Measurements from ENCODE around the gene MFGE8. TPM values are rescaled to one million over a fixed set of nuclear protein-coding genes. Genes with fewer than 3 reads are reported as not detected.

MFGE8 gene
- total RNA-seq, 2 experiments from 2014 or later, result 29.0 to 34.0 TPM

DNA sequence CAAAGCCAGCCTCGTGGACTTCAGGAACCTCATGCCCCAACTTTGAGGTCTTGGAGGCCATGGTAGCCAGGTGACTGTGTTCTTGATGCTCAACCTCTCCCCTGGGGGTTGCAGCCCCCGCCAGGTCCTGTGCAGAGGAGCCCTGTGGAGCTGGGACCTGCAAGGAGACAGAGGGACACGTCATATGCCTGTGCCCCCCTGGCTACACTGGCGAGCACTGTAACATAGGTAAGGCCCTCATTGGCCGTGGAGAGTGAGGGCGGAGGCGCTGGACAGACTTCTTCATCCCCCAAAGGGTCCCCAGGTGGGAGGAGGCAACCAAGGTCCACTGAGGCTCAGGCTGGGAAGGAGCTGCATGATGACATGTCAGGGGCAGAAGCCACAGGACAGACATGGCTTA, 53.0 kb downstream of the MFGE8 start:
- H3K27ac Mint-ChIP-seq, result no peak overlapping the region
- H3K36me3 Mint-ChIP-seq (ENCODE audit: low read depth), result no peaks in the 10 kb centered on the region
- no peaks in the 10 kb centered on the region for H3K4me1 Mint-ChIP-seq (ENCODE audit: low read depth)
- H3K27me3 Mint-ChIP-seq, result no peaks in the 10 kb centered on the region
- POLR2A ChIA-PET, result no interaction called here
- TF ChIP-seq, protein P1, sequence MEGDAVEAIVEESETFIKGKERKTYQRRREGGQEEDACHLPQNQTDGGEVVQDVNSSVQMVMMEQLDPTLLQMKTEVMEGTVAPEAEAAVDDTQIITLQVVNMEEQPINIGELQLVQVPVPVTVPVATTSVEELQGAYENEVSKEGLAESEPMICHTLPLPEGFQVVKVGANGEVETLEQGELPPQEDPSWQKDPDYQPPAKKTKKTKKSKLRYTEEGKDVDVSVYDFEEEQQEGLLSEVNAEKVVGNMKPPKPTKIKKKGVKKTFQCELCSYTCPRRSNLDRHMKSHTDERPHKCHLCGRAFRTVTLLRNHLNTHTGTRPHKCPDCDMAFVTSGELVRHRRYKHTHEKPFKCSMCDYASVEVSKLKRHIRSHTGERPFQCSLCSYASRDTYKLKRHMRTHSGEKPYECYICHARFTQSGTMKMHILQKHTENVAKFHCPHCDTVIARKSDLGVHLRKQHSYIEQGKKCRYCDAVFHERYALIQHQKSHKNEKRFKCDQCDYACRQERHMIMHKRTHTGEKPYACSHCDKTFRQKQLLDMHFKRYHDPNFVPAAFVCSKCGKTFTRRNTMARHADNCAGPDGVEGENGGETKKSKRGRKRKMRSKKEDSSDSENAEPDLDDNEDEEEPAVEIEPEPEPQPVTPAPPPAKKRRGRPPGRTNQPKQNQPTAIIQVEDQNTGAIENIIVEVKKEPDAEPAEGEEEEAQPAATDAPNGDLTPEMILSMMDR (IDR thresholded peaks at IDR 0.05), result no peak
- H3K4me3 Mint-ChIP-seq, result no peak overlapping the region
- DNase-seq, result no peak
- intact Hi-C loops (cut with micrococcal nuclease), result no loop called here
- no peaks in the 10 kb centered on the region for H3K9me3 Mint-ChIP-seq
- ATAC-seq, result no peak
- CTCF ChIA-PET, result interaction anchor here (2.3 kb wide), 1 partner anchor 18 kb away, joined by 13 read pairs; no protein-coding TSS in a partner anchor

DNA sequence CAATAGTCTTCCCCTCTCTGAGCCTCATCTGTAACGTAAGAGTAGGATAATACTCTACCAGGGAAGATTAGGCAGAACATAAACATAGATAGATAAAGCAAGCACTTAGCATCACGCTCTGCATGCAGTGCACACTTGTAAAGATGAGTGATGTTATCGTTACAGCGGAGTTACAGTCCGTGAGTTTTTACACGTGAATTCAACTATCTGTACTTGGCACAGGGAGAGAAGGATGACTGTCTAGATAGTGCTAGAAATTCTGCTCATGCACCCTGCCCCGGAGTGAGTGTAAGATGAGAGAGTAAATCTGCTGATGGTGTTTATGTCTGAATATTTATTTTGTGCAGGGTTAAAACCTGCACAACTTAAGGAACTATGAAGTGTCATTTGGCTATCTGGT, 53.6 kb downstream of the MFGE8 start:
- intact Hi-C loops (cut with micrococcal nuclease), result no loop called here
- Mint-ChIP-seq H3K4me1 (ENCODE audit: low read depth) (no peaks in the 10 kb centered on the region), H3K4me3 (no peak overlapping the region), H3K27me3 (no peaks in the 10 kb centered on the region), H3K9me3 (peaks cover 6% of the 10 kb centered on the region), H3K36me3 (ENCODE audit: low read depth) (no peaks in the 10 kb centered on the region), H3K27ac (no peak overlapping the region)
- DNase-seq (no peak), ATAC-seq (no peak)
- ChIA-PET POLR2A (no interaction called here), CTCF (no interaction called here)
- TF ChIP-seq, protein P1 (IDR thresholded peaks at IDR 0.05), result no peak

DNA sequence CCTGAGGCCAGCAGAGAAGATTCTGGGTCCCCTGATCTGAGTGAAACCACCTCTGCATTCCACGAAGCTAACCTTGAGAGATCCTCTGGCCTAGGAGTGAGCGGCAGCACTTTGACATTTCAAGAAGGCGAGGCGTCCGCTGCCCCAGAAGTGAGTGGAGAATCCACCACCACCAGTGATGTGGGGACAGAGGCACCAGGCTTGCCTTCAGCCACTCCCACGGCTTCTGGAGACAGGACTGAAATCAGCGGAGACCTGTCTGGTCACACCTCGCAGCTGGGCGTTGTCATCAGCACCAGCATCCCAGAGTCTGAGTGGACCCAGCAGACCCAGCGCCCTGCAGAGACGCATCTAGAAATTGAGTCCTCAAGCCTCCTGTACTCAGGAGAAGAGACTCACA, 54.2 kb downstream of the MFGE8 start:
- TF ChIP-seq, protein P1 (IDR thresholded peaks at IDR 0.05), result no peak
- POLR2A ChIA-PET, result no interaction called here
- intact Hi-C loops (cut with micrococcal nuclease), result no loop called here
- CTCF ChIA-PET, result no interaction called here
- Mint-ChIP-seq H3K4me3 (no peak overlapping the region), H3K4me1 (ENCODE audit: low read depth) (no peaks in the 10 kb centered on the region), H3K27ac (no peak overlapping the region), H3K27me3 (no peaks in the 10 kb centered on the region), H3K36me3 (ENCODE audit: low read depth) (no peaks in the 10 kb centered on the region), H3K9me3 (peaks cover 8% of the 10 kb centered on the region)
- no peak for ATAC-seq
- no peak for DNase-seq

DNA sequence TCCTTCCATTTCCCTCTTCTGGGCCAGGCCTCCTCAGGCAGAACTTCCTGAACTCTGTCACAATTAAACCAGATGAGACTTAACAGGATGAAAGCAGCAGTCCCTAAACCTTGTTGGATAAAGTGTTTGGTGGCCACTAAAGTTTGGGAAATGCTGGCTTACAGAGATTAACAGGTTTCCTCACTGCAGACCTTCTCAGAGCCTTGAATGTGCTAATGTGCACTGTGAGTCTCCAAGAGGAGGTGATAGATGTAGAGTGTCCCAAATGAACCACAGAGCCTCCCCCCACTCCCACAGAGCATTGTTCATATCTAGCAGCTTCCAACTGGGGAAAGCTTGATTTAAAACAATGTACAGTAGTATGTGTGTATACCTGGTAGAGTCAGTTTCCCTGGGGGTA, 60.7 kb downstream of the MFGE8 start:
- H3K9me3 Mint-ChIP-seq, result peaks cover 11% of the 10 kb centered on the region
- TF ChIP-seq, protein P1 (IDR thresholded peaks at IDR 0.05), result no peak
- no peak for DNase-seq
- H3K4me3 Mint-ChIP-seq, result no peak overlapping the region
- no peak for ATAC-seq
- H3K27me3 Mint-ChIP-seq, result peaks cover 7% of the 10 kb centered on the region
- intact Hi-C loops (cut with micrococcal nuclease), result no loop called here
- H3K36me3 Mint-ChIP-seq (ENCODE audit: low read depth), result no peaks in the 10 kb centered on the region
- ChIA-PET POLR2A (no interaction called here), CTCF (no interaction called here)
- H3K4me1 Mint-ChIP-seq (ENCODE audit: low read depth), result no peaks in the 10 kb centered on the region
- H3K27ac Mint-ChIP-seq, result no peak overlapping the region

DNA sequence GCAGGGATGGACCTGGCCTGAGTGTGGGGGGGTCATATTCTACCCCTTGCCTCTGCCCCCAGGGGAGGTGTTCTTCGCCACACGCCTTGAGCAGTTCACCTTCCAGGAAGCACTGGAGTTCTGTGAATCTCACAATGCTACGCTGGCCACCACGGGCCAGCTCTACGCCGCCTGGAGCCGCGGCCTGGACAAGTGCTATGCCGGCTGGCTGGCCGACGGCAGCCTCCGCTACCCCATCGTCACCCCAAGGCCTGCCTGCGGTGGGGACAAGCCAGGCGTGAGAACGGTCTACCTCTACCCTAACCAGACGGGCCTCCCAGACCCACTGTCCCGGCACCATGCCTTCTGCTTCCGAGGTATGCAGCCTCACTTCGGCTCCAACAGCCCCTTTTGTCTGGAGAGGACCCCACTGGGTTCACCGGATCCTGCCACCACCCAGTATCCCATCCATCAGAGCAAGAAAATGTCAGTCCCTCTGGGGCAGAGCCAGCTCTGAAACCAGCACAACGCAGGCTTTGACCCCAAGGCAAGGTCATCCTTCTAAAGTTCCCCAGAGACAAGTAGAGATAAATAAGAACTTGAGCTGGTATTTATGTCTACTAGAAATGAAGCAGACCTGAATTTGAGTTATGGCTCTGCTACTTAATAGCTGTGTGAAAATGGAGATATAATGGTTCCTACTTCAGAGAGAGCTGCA, 63.7 kb downstream of the MFGE8 start:
- no peak overlapping the region for H3K4me3 Mint-ChIP-seq
- POLR2A ChIA-PET, result no interaction called here
- CTCF ChIA-PET, result interaction anchor here (0.6 kb wide), 1 partner anchor 55 kb away, joined by 3 read pairs; no protein-coding TSS in a partner anchor
- TF ChIP-seq, protein P1 (IDR thresholded peaks at IDR 0.05), result no peak
- intact Hi-C loops (cut with micrococcal nuclease), result no loop called here
- H3K4me1 Mint-ChIP-seq (ENCODE audit: low read depth), result peaks cover 8% of the 10 kb centered on the region
- DNase-seq, result no peak
- peaks cover 7% of the 10 kb centered on the region for H3K27me3 Mint-ChIP-seq
- H3K9me3 Mint-ChIP-seq, result peaks cover 5% of the 10 kb centered on the region
- ATAC-seq, result no peak
- no peak overlapping the region for H3K27ac Mint-ChIP-seq
- H3K36me3 Mint-ChIP-seq (ENCODE audit: low read depth), result no peaks in the 10 kb centered on the region

Other genes starting within 250 kb of the MFGE8 start
- not detected for gene ACAN, start 109.9 kb downstream of the MFGE8 start, total RNA-seq
- 10 to 100 TPM; 63.2 to 69.5 TPM for gene HAPLN3, start 17.8 kb downstream of the MFGE8 start, total RNA-seq
- gene ABHD2, start 175.1 kb upstream of the MFGE8 start, total RNA-seq, result 10 to 100 TPM; 36.8 to 38.9 TPM

Data from activated CD8-positive, alpha-beta T cell treated with anti-CD3 and anti-CD28 coated beads for 36 hours (primary cell).